ENCODE data around the gene DIP2A.

DIP2A gene

GRCh38 chr21:46532080-46532479, 73.4 kb downstream of the DIP2A start:
- no peak overlapping the region for H3K27ac ChIP-seq (ENCODE audit: low read length)
- H3K4me2 ChIP-seq (ENCODE audit: low read length) = no peak overlapping the region
- H3K4me3 ChIP-seq (ENCODE audit: low read length) = no peak overlapping the region
- no peak overlapping the region for H3K9ac ChIP-seq (ENCODE audit: low read length)
- H2AFZ ChIP-seq (ENCODE audit: low read depth, low read length) = no peak overlapping the region
- TF ChIP-seq CTCF (IDR thresholded peaks at IDR 0.05; ENCODE audit: low read depth, low read length) (no peak), EZH2phosphoT487 (IDR thresholded peaks at IDR 0.05; ENCODE audit: low read depth) (no peak)
- H3K27me3 ChIP-seq (ENCODE audit: low read depth, low read length) = no peaks in the 10 kb centered on the region
- no peaks in the 10 kb centered on the region for H3K9me3 ChIP-seq (ENCODE audit: insufficient read depth, low read length)
- no peaks in the 10 kb centered on the region for H3K79me2 ChIP-seq (ENCODE audit: low read length)
- peaks cover 11% of the 10 kb centered on the region for H3K4me1 ChIP-seq (ENCODE audit: low read length)
- H4K20me1 ChIP-seq (ENCODE audit: insufficient read depth, low read length) = no peaks in the 10 kb centered on the region
- peaks cover 3% of the 10 kb centered on the region for H3K36me3 ChIP-seq (replicated peaks; ENCODE audit: low read depth, low read length)

- TF ChIP-seq EZH2phosphoT487 (IDR thresholded peaks at IDR 0.05; ENCODE audit: low read depth) = no peak
- TF ChIP-seq CTCF (IDR thresholded peaks at IDR 0.05; ENCODE audit: low read depth, low read length) = no peak
- Histone ChIP-seq H3K9me3 (ENCODE audit: insufficient read depth, low read length) (no peaks in the 10 kb centered on the region), H3K27me3 (ENCODE audit: low read depth, low read length) (no peaks in the 10 kb centered on the region), H3K36me3 (replicated peaks; ENCODE audit: low read depth, low read length) (no peaks in the 10 kb centered on the region), H3K4me3 (ENCODE audit: low read length) (no peak overlapping the region), H4K20me1 (ENCODE audit: insufficient read depth, low read length) (no peaks in the 10 kb centered on the region), H3K27ac (ENCODE audit: low read length) (no peak overlapping the region), H3K4me1 (ENCODE audit: low read length) (no peaks in the 10 kb centered on the region), H3K4me2 (ENCODE audit: low read length) (no peak overlapping the region), H3K9ac (ENCODE audit: low read length) (no peak overlapping the region), H2AFZ (ENCODE audit: low read depth, low read length) (no peak overlapping the region), H3K79me2 (ENCODE audit: low read length) (no peaks in the 10 kb centered on the region)
Measured at GRCh38 chr21:46537026-46537425, 78.3 kb downstream of the DIP2A start.

GRCh38 chr21:46538262-46538661, 79.6 kb downstream of the DIP2A start:
- no peaks in the 10 kb centered on the region for H3K9me3 ChIP-seq (ENCODE audit: insufficient read depth, low read length)
- no peaks in the 10 kb centered on the region for H3K36me3 ChIP-seq (replicated peaks; ENCODE audit: low read depth, low read length)
- no peaks in the 10 kb centered on the region for H3K79me2 ChIP-seq (ENCODE audit: low read length)
- no peaks in the 10 kb centered on the region for H3K27me3 ChIP-seq (ENCODE audit: low read depth, low read length)
- H3K27ac ChIP-seq (ENCODE audit: low read length) = no peak overlapping the region
- TF ChIP-seq CTCF (IDR thresholded peaks at IDR 0.05; ENCODE audit: low read depth, low read length) = no peak
- TF ChIP-seq EZH2phosphoT487 (IDR thresholded peaks at IDR 0.05; ENCODE audit: low read depth) = no peak
- H3K4me1 ChIP-seq (ENCODE audit: low read length) = no peaks in the 10 kb centered on the region
- no peak overlapping the region for H3K9ac ChIP-seq (ENCODE audit: low read length)
- no peaks in the 10 kb centered on the region for H4K20me1 ChIP-seq (ENCODE audit: insufficient read depth, low read length)
- H3K4me3 ChIP-seq (ENCODE audit: low read length) = no peak overlapping the region
- H3K4me2 ChIP-seq (ENCODE audit: low read length) = no peak overlapping the region
- no peak overlapping the region for H2AFZ ChIP-seq (ENCODE audit: low read depth, low read length)

- no peak overlapping the region for H3K4me2 ChIP-seq (ENCODE audit: low read length)
- no peaks in the 10 kb centered on the region for H3K79me2 ChIP-seq (ENCODE audit: low read length)
- no peak overlapping the region for H3K4me3 ChIP-seq (ENCODE audit: low read length)
- H3K36me3 ChIP-seq (replicated peaks; ENCODE audit: low read depth, low read length) = no peaks in the 10 kb centered on the region
- no peak for TF ChIP-seq CTCF (IDR thresholded peaks at IDR 0.05; ENCODE audit: low read depth, low read length)
- H3K9me3 ChIP-seq (ENCODE audit: insufficient read depth, low read length) = no peaks in the 10 kb centered on the region
- no peak overlapping the region for H3K27ac ChIP-seq (ENCODE audit: low read length)
- H3K9ac ChIP-seq (ENCODE audit: low read length) = no peak overlapping the region
- H3K4me1 ChIP-seq (ENCODE audit: low read length) = no peaks in the 10 kb centered on the region
- H3K27me3 ChIP-seq (ENCODE audit: low read depth, low read length) = no peaks in the 10 kb centered on the region
- no peaks in the 10 kb centered on the region for H4K20me1 ChIP-seq (ENCODE audit: insufficient read depth, low read length)
- H2AFZ ChIP-seq (ENCODE audit: low read depth, low read length) = no peak overlapping the region
Measured at GRCh38 chr21:46538851-46539666, 80.4 kb downstream of the DIP2A start.

All from OCI-LY3 (cell line).